Renal pelvis (tissue), 12 donors: Measurements from ENCODE around the gene URB2. TPM values are rescaled to one million over a fixed set of nuclear protein-coding genes. Genes with fewer than 3 reads are reported as not detected.
"Not testable (repeated sequence)": the region's sequence is repeated elsewhere in the genome, so short reads cannot be mapped to it uniquely, and the experiment has no call there.

Experiments used
- DNase-seq: peaks from one replicate; pipeline ENCODE4 v3.0.0-alpha.2; 2013
- long read RNA-seq, 16 experiments: transcript quantifications; one replicate each; lab custom pipeline, GENCODE V29; 2026
- polyA plus RNA-seq, 3 donors: library from polyadenylated mRNA; unstranded; fragments of 120-200 nt; gene quantifications; one replicate each; pipeline ENCODE4 v1.2.1, GENCODE V29; 2013; ENCODE audit not compliant: insufficient read length in 3 of 3

The URB2 gene
- polyA plus RNA-seq = 1 to 10 TPM; 7.9 to 8.9 (median 8.0) TPM
- long read RNA-seq, donor 1 = 0 reads
- long read RNA-seq, donor 2, full-length matches to known transcripts = 3 of 3 reads
- long read RNA-seq, donor 2, partial matches to known transcripts = 0 of 3 reads
- long read RNA-seq, donor 2, other reads (novel, unspliced or antisense) = 0 of 3 reads
- long read RNA-seq, donor 3, full-length matches to known transcripts = 1 of 1 reads
- long read RNA-seq, donor 3, partial matches to known transcripts = 0 of 1 reads
- long read RNA-seq, donor 3, other reads (novel, unspliced or antisense) = 0 of 1 reads
- long read RNA-seq, donor 4 = 0 reads
- long read RNA-seq, donor 5, full-length matches to known transcripts = 1 of 1 reads
- long read RNA-seq, donor 5, partial matches to known transcripts = 0 of 1 reads
- long read RNA-seq, donor 5, other reads (novel, unspliced or antisense) = 0 of 1 reads
- long read RNA-seq, donor 6 = 0 reads
- long read RNA-seq, donor 7 = 0 reads
- long read RNA-seq, donor 8 = 0 reads
- long read RNA-seq, donor 9, full-length matches to known transcripts = 1 of 1 reads
- long read RNA-seq, donor 9, partial matches to known transcripts = 0 of 1 reads
- long read RNA-seq, donor 9, other reads (novel, unspliced or antisense) = 0 of 1 reads
- long read RNA-seq, donor 10 = 0 reads
- long read RNA-seq, donor 11, full-length matches to known transcripts = 2 of 2 reads
- long read RNA-seq, donor 11, partial matches to known transcripts = 0 of 2 reads
- long read RNA-seq, donor 11, other reads (novel, unspliced or antisense) = 0 of 2 reads
- long read RNA-seq, donor 12, full-length matches to known transcripts = 2 of 2 reads
- long read RNA-seq, donor 12, partial matches to known transcripts = 0 of 2 reads
- long read RNA-seq, donor 12, other reads (novel, unspliced or antisense) = 0 of 2 reads
- long read RNA-seq, donor 13 = 0 reads
- long read RNA-seq, donor 14 = 0 reads
- long read RNA-seq, donor 15 = 0 reads
- long read RNA-seq, donor 16, partial matches to known transcripts = 0 of 1 reads
- long read RNA-seq, donor 16, other reads (novel, unspliced or antisense) = 0 of 1 reads

DNA sequence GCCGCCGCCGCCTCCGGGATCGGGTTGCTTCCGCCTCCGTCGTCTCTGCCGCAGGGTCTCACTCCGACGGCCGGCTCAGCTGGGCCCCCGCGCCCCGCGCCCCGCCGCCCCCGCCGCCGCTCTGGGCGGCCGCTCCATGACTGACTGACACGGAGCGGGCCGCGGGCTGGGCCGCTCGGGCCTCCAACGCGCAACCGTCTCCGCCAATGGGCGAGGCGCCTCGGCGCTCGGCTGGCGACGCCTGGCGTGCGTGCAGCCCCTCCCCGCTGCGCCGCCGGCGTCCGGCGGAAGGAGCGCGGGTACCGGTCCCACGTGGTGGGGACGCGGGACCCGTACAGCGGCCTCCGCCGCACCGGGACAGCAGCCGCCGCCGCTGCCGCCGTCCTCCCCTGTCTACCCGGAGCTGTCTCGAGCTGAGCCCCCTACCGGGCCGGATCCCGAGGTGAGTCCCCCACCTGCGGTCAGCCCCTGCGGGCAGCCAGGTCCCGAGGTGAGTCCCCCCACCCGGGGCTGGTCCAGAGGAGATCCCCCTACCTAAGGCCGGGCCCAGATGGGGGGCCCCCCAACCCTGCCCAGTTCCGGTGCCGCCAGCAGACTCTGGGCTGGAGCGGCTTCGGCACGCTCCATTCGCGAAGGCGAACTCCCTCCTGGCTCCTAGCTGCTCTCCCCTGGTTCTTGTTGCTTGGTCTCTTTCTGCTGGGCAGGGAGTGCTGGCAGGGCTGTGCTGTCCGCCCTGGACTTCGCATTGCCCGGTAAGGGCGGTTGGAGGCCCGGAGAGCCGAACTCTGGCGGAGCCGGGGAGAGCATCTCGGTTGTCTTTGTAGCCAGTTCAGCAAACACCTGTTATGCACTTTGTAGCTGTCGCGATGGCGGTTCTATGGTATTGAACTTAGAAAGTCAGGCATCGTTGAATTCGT, at the start of gene URB2, which contains the start of gene TAF5L:
TSS of gene URB2 (plus strand) at position 333 of the 917 bp plus-strand sequence. CDS start 1,387 bp downstream, outside the sequence.
TSS of gene TAF5L (minus strand) at position 208 of the 917 bp plus-strand sequence. CDS start 11,640 bp downstream, outside the sequence.
- DNase-seq = peak; percentile 90

DNA sequence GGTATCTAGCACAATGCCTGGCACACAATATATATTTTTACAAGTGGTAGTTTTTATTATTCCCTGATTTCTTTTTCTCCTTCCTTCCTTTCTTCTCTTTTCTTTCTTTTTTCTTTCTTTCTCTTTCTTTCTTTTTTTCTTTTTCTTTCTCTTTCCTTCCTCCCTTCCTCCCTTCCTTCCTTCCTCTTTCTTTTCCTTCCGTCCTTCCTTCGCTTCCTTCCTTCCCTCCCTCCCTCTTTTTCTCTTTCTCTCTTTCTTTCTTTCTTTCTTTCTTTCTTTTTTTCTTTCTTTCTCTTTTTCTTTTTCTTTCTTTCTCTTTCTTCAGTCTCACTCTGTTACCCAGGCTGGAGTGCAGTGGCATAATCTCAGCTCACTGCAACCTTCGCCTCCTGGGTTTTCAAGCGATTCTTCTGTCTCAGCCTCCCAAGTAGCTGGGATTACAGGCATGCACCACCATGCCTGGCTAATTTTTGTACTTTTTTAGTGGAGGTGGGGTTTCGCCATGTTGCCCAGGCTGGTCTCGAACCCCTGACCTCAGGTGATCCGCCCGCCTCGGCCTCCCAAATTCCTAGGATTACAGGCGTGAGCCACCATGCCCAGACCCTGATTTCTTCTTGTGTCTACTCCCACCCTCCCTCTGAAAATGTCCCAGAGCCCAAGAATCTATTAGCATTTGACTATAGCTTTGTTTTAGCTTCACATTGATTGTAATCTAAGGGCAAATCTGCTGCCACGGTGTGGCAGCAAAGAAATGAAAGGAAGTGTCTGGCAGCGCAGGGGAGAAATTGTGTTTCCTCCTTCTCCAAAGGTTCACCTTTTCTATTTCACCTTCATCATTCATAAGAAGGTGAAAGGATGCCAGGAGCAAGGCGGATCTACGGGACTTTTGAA, 47.6 kb upstream of the URB2 start:
- no peak for DNase-seq

DNA sequence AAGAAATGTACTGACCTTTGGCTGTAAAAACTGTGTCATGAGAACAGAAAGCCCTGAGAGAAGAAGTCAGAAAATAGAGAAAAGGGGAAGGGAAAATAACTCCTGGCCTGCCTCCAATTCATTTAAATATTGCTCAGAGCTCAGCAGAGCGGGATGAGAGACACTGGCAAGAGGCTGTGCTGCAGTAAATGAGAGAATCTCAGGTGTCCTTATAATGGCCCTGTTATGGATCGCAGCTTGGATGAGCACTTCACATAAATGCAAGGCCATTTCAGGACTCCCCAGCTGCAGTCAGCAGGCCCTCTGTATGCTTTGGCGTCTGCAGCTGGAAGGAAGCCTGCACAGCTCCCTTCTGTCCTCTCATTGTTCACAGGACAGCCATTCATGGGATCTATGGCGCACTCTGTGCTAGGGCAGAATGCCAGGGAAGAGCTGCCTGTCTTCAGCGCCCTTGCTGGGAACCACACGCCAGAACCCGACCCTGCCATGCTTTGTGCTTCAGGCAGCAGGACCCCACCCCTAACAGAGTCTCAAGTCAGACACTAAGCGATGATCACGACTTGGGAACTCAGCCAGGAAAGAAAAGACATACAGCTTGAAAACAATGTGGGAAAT, 46.9 kb upstream of the URB2 start:
- no peak for DNase-seq

DNA sequence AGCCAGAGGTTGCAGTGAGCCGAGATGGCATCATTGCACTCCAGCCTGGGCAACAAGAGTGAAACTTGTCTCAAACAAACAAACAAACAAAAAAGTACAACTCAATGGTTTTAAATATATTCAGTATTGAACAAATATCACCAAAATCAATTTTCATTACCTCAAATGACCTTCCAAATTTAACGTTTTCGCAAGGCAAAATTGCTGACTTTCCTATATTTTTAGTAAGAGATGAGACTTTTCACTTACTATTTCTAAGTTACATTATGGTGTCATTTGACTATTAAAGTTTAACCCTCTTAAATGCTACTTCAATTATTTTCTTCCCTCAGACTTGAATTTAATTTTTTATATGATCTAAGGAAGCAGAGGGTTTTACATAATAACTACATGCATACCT, 44.6 kb upstream of the URB2 start:
- no peak for DNase-seq

DNA sequence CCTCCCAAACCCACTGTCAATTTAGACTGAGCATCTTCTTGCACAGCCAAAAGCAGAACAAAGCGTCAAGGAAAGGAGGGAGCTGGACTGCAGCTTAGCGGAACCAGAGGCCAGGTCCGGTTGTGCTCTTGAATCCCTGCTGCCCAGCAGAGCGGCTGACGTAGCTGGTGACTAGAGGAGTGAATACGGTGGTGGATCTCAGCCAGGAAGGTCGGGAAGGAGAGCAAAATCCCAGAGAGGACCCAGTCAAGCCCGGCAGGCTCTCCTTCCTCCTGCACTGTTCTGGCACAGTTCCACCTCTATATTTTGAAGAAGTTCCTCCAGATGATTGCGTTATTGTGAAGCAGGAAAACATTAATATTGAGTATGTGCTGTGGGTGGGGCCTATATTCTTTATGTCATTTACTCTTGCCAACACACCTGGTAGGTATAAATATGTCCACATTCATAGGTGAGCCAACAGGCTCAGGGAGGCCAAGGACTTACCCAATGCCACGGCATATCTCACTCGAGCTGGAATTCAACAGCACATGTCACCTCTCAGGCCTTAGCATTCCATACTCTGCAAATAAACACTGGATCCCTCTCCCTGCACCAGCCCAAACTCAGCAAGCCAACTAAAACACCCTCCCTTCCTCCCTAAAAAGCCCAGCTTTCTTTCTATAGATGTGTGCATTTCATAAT, 43.9 kb upstream of the URB2 start:
- DNase-seq = no peak

DNA sequence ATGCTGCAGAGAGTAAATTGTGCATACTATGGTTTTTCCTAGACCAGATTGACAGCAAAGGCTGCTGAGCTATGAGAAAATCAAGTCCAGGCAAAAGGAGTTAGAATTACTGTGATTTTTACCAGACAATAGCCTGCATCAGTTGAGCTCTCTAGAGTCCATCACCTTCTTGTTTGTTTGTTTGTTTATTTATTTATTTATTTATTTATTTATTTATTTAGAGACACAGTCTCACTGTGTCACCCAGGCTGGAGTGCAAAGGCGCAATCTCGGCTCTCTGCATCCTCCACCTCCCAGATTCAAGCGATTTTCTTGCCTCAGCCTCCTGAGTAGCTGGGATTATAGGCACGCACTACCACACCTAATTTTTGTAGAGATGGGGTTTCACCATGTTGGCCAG, 43.3 kb upstream of the URB2 start:
- DNase-seq = no peak

DNA sequence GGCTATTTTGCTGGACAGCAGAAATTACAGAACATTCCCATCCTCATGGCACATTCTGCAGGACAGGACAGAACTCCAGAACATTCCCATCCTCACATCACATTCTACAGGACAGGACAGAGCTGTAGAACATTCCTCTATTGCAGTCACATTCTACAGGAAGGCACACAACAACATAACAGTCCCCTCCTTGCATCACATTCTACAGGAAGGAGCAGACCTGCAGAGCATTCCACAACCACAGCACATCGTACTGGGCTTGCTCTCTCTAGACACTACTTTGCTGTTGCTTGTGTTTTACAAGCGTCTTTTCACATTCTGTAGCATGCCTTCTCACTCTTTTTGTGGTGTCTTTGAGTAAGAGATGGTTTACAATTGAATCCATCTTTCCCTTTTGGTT, 40.7 kb upstream of the URB2 start:
- DNase-seq = no peak

DNA sequence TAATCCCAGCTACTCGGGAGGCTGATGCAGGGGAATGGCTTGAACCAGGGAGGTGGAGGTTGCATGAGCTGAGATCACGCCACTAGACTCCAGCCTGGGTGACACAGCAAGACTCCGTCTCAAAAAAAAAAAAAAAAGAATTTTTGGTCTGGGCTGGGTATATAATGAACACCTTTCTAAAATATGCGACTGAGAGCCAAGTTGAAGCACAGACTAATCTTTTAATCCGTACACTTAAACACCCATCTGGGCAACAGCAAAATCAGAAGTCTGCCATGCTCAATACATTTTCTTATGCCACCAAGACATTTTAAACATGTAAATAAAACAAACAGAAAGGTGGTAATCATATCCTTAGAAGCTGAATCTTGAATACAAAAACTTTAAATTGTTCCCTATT, 35.9 kb upstream of the URB2 start:
- DNase-seq = no peak

DNA sequence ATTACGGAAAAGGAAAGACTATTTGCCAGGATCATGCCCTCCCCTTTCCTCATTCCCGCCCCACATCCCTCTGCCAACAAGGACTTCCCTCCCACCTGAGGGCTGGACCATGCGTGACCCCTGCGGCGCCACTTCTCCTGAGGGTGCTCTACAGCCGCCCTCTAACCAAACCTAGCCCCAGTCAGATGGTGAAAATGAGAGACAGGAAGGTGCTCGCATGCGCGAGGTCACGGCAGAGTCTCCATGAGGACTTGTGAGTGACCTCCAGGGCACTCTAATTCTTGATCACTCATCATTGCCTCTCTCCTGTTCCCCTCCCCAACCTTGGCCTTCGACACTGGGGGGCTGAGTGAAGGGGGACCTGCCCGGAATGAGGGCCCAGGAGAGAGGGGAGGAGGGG, 32.2 kb upstream of the URB2 start:
- DNase-seq = no peak

DNA sequence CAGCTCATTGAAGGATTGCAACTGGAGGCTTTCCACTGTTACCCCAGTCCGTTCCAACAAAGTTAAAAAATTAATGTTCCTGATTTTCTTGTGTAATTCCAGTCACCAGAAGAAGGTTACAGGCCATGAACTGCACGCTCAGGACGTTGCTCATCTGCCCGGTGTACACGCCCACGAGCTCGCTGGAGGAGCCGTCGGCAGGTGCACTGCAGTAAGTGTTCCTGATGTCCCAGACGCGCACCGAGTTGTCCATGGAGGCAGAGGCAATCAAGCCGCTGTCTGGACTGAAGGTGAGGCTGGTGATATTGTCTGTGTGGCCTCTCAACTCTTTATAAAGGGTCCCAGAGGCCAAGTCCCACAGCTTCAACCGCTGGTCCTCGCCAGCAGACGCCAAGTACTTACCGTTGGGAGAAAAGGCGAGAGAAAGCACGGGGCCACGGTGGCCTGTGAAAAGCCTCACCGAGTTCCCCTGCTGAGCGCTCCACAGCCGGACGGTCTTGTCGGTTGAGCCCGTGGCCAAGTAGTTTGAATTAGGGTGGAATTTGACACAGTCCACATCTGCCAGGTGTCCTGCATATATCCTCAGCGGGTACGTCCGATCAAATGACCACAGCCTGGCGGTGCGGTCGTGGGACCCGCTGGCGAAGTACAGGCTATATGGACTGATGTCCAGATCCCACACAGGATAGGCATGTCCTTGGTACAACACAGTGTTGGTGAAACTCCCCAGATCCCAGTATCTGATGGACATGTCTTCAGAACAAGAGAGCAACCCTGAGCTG, 31.6 kb upstream of the URB2 start:
- no peak for DNase-seq

DNA sequence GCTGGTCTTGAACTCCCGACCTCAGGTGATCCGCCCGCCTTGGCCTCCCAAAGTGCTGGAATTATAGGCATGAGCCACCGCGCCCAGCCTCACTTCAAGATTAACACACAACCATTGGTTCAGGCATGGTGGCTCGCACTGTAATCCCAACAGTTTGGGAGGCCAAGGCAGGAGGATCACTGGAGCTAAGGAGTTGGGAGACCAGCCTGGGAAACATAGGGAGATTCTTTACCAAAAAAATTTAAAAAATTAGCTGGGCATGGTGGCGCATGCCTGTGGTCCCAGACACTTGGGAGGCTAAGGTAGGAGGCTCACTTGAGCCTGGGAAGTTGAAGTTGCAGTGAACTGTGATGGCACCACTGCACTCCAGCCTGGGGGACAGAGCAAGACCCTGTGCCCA, 30.2 kb upstream of the URB2 start:
- not testable (repeated sequence) for DNase-seq

DNA sequence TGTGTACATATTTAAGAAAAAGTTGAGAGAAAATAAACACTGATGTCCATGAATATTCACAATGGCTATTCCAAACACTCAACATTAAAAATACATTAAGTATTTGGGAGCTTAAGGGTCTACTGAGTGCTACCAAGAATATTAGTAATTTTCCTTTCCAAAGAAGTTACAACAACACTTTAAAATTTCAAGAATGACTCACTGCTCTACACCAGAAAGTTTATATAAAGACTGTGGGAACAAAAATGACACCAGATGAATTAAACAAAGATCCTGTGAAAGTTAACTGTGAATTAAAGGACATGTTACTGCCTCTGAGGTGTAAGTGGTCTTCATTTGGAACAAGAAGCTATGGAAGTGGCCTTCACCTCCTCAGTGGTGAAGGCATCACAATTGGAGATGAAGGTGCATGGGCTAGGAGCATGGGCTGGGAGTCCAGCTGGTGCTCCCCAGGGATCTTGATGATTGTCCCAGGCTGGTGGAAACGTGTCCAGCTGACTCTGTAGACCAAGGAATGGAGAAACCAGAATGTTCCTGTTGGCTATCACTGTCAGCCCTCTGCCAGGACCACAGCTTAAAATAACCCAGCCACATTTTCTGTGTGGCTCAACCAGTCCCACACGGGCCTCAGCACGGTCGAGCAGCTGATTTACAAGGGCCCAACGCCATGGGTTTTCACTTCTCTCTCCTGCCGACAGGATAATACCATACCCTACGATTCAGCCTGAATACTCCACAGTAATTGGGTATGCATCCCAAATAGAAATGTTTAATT, 28.9 kb upstream of the URB2 start:
- DNase-seq = no peak

DNA sequence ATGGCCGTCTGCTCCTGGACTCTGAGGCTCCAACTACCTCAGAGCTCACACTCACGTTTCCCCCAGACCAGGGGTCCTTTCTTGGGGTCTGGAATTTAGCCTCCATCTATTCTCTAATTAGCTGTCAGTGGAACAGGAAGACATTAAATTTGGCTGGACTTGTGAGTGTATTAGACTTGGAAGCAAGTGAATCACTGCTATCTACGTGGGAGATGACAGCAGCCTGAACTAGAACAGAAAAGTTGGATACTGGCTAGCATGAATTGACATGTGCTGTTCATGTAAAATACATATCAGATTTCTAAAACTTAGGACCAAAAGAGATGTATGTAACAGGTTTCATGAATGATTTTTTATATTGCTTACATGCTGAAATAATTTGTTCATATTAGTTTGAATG, 28.2 kb upstream of the URB2 start:
- DNase-seq = no peak

DNA sequence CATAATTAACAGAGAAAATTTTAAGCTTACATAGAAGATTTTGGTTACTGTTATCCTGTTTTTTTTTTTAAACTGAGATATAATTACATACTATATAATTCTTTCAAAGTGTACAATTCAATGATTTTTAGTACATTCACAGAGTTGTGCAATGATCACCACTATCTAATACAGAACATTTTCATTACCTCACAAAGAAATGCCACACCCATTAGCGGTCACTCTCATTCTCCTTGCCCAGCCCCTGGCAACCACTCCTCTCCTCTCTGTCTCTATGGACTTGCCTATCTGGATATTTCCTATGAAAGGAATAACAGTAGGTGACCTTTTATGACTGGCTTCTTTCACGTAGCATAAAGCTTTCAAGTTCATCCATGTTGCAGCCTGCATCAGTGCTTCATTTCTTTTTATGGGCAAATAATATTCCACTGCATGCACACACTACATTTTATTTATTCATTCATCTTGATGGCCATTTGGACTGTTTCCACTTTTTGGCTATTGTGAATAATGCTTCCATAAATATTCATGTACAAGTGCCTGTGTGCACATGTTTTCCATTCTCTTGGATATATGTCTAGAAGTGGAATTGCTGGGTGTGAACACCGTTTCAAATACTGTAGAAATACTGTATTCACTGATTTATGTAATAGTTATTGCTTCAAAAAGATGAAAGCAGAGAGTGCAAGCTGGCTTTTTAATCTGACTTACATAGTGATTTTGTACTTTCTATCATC, 26.7 kb upstream of the URB2 start:
- no peak for DNase-seq

DNA sequence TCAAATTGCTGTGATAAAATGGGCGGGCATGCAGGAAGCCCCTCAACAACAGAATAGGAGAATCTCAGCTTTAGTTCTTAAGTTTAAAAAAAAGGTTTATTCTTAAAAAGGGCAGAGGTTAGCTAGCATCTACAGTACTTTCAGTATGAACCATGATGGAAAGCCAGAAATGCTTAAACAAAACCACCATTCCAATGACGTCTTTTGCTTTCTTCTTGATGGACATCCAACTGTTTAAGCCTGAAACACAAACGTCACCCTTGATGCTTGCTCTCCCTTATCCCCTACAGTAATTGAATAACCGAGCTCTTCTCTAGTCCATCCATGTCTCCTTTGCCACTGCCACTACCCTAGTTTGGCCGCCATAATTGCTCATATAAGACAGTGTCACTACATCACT, 25.8 kb upstream of the URB2 start:
- no peak for DNase-seq

DNA sequence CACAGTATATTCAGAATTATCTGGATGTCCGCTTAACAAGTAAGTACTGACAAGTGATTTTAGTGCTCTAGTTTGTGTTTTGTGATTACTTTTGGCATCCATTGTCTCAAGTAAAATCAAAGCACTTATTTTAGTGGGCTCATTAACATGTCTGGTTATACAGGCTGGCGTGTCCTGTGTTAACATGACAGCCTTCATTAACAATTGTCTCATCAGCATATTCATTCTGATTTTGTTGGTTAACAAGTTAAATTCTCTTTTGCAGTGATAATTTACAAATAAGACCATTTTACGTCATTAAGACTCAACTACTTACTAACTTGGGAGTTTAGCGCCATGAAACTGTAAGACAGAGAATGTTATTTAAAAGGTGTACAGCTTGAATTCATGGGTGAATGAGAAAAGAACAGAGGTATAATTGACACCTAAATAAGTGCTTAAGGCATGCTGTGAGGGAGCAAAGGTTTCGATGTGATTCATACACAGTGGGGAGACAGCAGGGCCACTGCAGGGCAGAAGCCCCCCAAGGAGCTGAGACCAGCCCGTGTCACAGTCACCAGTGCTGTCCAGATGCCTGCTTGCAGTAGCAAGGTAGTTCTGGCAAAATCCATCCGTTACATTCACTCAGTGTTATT, 22.6 kb upstream of the URB2 start:
- DNase-seq = no peak
